Measurements from ENCODE around the gene GABRB3.

The GABRB3 gene

GRCh38 chr15:26598704-26599103 lies 174.2 kb downstream of the GABRB3 start:
- no peak overlapping the region for H3K4ac ChIP-seq (ENCODE audit: low read length)
- H2BK12ac ChIP-seq (ENCODE audit: low read length): no peak overlapping the region
- WGBS, 2 donors (ENCODE audit: extremely low coverage in 2 of 2, insufficient read length in 2 of 2, insufficient replicate concordance in 1 of 2): no CpG with 5 or more reads among the region's 2 CpGs
- no peak overlapping the region for H3K27ac ChIP-seq (replicated peaks; ENCODE audit: low read length)
- H3K79me1 ChIP-seq (ENCODE audit: low read depth, low read length): no peaks in the 10 kb centered on the region
- H2AK5ac ChIP-seq (ENCODE audit: low read depth, low read length): no peak overlapping the region
- no peak for DNase-seq (ENCODE audit: low spot score)
- no peak overlapping the region for H2AFZ ChIP-seq (ENCODE audit: low read length)
- H3K4me2 ChIP-seq (ENCODE audit: insufficient read depth, low read length, poor library complexity, severe bottlenecking): no peak overlapping the region
- H4K8ac ChIP-seq (ENCODE audit: low read depth, low read length): no peak overlapping the region
- H3K36me3 ChIP-seq (replicated peaks in 1 of 2; ENCODE audit: control insufficient read depth in 2 of 2, insufficient read depth in 2 of 2, low read length in 2 of 2): no peaks in the 10 kb centered on the region
- no peak overlapping the region for H2BK5ac ChIP-seq (ENCODE audit: low read length)
- H3K23ac ChIP-seq (ENCODE audit: low read depth, low read length, poor library complexity): no peak overlapping the region
- H3K9me3 ChIP-seq (replicated peaks in 1 of 2; ENCODE audit: control insufficient read depth in 2 of 2, insufficient read depth in 1 of 2, low read depth in 1 of 2, low read length in 2 of 2): peaks cover 0 to 3% of the 10 kb centered on the region in 2 donors
- H3K18ac ChIP-seq (ENCODE audit: low read length): no peak overlapping the region
- no peaks in the 10 kb centered on the region for H3K4me1 ChIP-seq (ENCODE audit: control insufficient read depth in 2 of 2, insufficient read depth in 1 of 2, low read depth in 1 of 2, low read length in 2 of 2)
- H2BK120ac ChIP-seq (ENCODE audit: low read depth, low read length): no peak overlapping the region
- no peak overlapping the region for H3K14ac ChIP-seq (ENCODE audit: low read length)
- H2BK15ac ChIP-seq (ENCODE audit: low read length): no peak overlapping the region
- H3K4me3 ChIP-seq (ENCODE audit: low read length in 2 of 2): no peak overlapping the region
- no peak overlapping the region for H3K9ac ChIP-seq (ENCODE audit: low read depth, low read length, poor library complexity)
- no peak overlapping the region for H4K91ac ChIP-seq (ENCODE audit: low read depth, low read length, poor library complexity)
- H3K27me3 ChIP-seq (ENCODE audit: control insufficient read depth in 3 of 3, insufficient read depth in 3 of 3, low read depth in 1 of 3, low read length in 3 of 3): no peaks in the 10 kb centered on the region

- Histone ChIP-seq H3K23ac (ENCODE audit: low read depth, low read length, poor library complexity) (no peak overlapping the region), H3K9me3 (replicated peaks in 1 of 2; ENCODE audit: control insufficient read depth in 2 of 2, insufficient read depth in 1 of 2, low read depth in 1 of 2, low read length in 2 of 2) (peaks cover 0 to 3% of the 10 kb centered on the region in 2 donors), H2BK12ac (ENCODE audit: low read length) (no peak overlapping the region), H2AFZ (ENCODE audit: low read length) (peak overlapping the region; percentile 71), H3K27ac (replicated peaks; ENCODE audit: low read length) (no peak overlapping the region), H2BK15ac (ENCODE audit: low read length) (no peak overlapping the region), H2BK120ac (ENCODE audit: low read depth, low read length) (no peak overlapping the region), H3K4me2 (ENCODE audit: insufficient read depth, low read length, poor library complexity, severe bottlenecking) (no peak overlapping the region), H3K14ac (ENCODE audit: low read length) (no peak overlapping the region), H3K79me1 (ENCODE audit: low read depth, low read length) (no peaks in the 10 kb centered on the region), H3K4me1 (ENCODE audit: control insufficient read depth in 2 of 2, insufficient read depth in 1 of 2, low read depth in 1 of 2, low read length in 2 of 2) (no peaks in the 10 kb centered on the region), H2BK5ac (ENCODE audit: low read length) (no peak overlapping the region), H3K9ac (ENCODE audit: low read depth, low read length, poor library complexity) (no peak overlapping the region), H3K36me3 (replicated peaks in 1 of 2; ENCODE audit: control insufficient read depth in 2 of 2, insufficient read depth in 2 of 2, low read length in 2 of 2) (no peaks in the 10 kb centered on the region), H4K91ac (ENCODE audit: low read depth, low read length, poor library complexity) (no peak overlapping the region), H4K8ac (ENCODE audit: low read depth, low read length) (no peak overlapping the region), H3K27me3 (ENCODE audit: control insufficient read depth in 3 of 3, insufficient read depth in 3 of 3, low read depth in 1 of 3, low read length in 3 of 3) (no peaks in the 10 kb centered on the region), H2AK5ac (ENCODE audit: low read depth, low read length) (no peak overlapping the region), H3K4ac (ENCODE audit: low read length) (no peak overlapping the region), H3K4me3 (ENCODE audit: low read length in 2 of 2) (no peak overlapping the region), H3K18ac (ENCODE audit: low read length) (no peak overlapping the region)
- DNase-seq (ENCODE audit: low spot score): no peak
- no CpG with 5 or more reads among the region's 2 CpGs for WGBS, 2 donors (ENCODE audit: extremely low coverage in 2 of 2, insufficient read length in 2 of 2, insufficient replicate concordance in 1 of 2)
These were observed 177.3 kb downstream of the GABRB3 start for GRCh38 chr15:26595611-26596010.

- Histone ChIP-seq H2BK120ac (ENCODE audit: low read depth, low read length) (no peak overlapping the region), H2BK5ac (ENCODE audit: low read length) (no peak overlapping the region), H3K27ac (replicated peaks; ENCODE audit: low read length) (no peak overlapping the region), H3K36me3 (replicated peaks in 1 of 2; ENCODE audit: control insufficient read depth in 2 of 2, insufficient read depth in 2 of 2, low read length in 2 of 2) (no peaks in the 10 kb centered on the region), H3K9ac (ENCODE audit: low read depth, low read length, poor library complexity) (no peak overlapping the region), H4K8ac (ENCODE audit: low read depth, low read length) (no peak overlapping the region), H3K27me3 (ENCODE audit: control insufficient read depth in 3 of 3, insufficient read depth in 3 of 3, low read depth in 1 of 3, low read length in 3 of 3) (no peaks in the 10 kb centered on the region), H3K23ac (ENCODE audit: low read depth, low read length, poor library complexity) (no peak overlapping the region), H3K79me1 (ENCODE audit: low read depth, low read length) (no peaks in the 10 kb centered on the region), H3K14ac (ENCODE audit: low read length) (no peak overlapping the region), H2BK15ac (ENCODE audit: low read length) (no peak overlapping the region), H3K9me3 (replicated peaks in 1 of 2; ENCODE audit: control insufficient read depth in 2 of 2, insufficient read depth in 1 of 2, low read depth in 1 of 2, low read length in 2 of 2) (no peaks in the 10 kb centered on the region), H2AK5ac (ENCODE audit: low read depth, low read length) (no peak overlapping the region), H2BK12ac (ENCODE audit: low read length) (no peak overlapping the region), H4K91ac (ENCODE audit: low read depth, low read length, poor library complexity) (no peak overlapping the region), H3K4me3 (ENCODE audit: low read length in 2 of 2) (no peak overlapping the region), H3K4me1 (ENCODE audit: control insufficient read depth in 2 of 2, insufficient read depth in 1 of 2, low read depth in 1 of 2, low read length in 2 of 2) (no peaks in the 10 kb centered on the region), H2AFZ (ENCODE audit: low read length) (no peak overlapping the region), H3K18ac (ENCODE audit: low read length) (no peak overlapping the region), H3K4me2 (ENCODE audit: insufficient read depth, low read length, poor library complexity, severe bottlenecking) (no peak overlapping the region), H3K4ac (ENCODE audit: low read length) (no peak overlapping the region)
- no peak for DNase-seq (ENCODE audit: low spot score)
- WGBS, 2 donors (ENCODE audit: extremely low coverage in 2 of 2, insufficient read length in 2 of 2, insufficient replicate concordance in 1 of 2): no CpG with 5 or more reads among the region's 2 CpGs
These were observed 182.2 kb downstream of the GABRB3 start for GRCh38 chr15:26590676-26591075.

- Histone ChIP-seq H2BK120ac (ENCODE audit: low read depth, low read length) (no peak overlapping the region), H3K23ac (ENCODE audit: low read depth, low read length, poor library complexity) (no peak overlapping the region), H3K4me2 (ENCODE audit: insufficient read depth, low read length, poor library complexity, severe bottlenecking) (no peak overlapping the region), H4K91ac (ENCODE audit: low read depth, low read length, poor library complexity) (no peak overlapping the region), H2AFZ (ENCODE audit: low read length) (no peak overlapping the region), H3K9ac (ENCODE audit: low read depth, low read length, poor library complexity) (no peak overlapping the region), H2BK12ac (ENCODE audit: low read length) (no peak overlapping the region), H3K27ac (replicated peaks; ENCODE audit: low read length) (no peak overlapping the region), H3K4me3 (ENCODE audit: low read length in 2 of 2) (no peak overlapping the region), H3K27me3 (ENCODE audit: control insufficient read depth in 3 of 3, insufficient read depth in 3 of 3, low read depth in 1 of 3, low read length in 3 of 3) (no peaks in the 10 kb centered on the region), H3K79me1 (ENCODE audit: low read depth, low read length) (no peaks in the 10 kb centered on the region), H3K14ac (ENCODE audit: low read length) (no peak overlapping the region), H2BK15ac (ENCODE audit: low read length) (no peak overlapping the region), H2BK5ac (ENCODE audit: low read length) (no peak overlapping the region), H3K18ac (ENCODE audit: low read length) (no peak overlapping the region), H4K8ac (ENCODE audit: low read depth, low read length) (no peak overlapping the region), H3K4ac (ENCODE audit: low read length) (no peak overlapping the region), H3K9me3 (replicated peaks in 1 of 2; ENCODE audit: control insufficient read depth in 2 of 2, insufficient read depth in 1 of 2, low read depth in 1 of 2, low read length in 2 of 2) (no peaks in the 10 kb centered on the region), H3K36me3 (replicated peaks in 1 of 2; ENCODE audit: control insufficient read depth in 2 of 2, insufficient read depth in 2 of 2, low read length in 2 of 2) (peaks cover 0 to 7% of the 10 kb centered on the region in 2 donors), H3K4me1 (ENCODE audit: control insufficient read depth in 2 of 2, insufficient read depth in 1 of 2, low read depth in 1 of 2, low read length in 2 of 2) (no peaks in the 10 kb centered on the region), H2AK5ac (ENCODE audit: low read depth, low read length) (no peak overlapping the region)
- DNase-seq (ENCODE audit: low spot score): no peak
- no CpG with 5 or more reads among the region's 6 CpGs for WGBS, 2 donors (ENCODE audit: extremely low coverage in 2 of 2, insufficient read length in 2 of 2, insufficient replicate concordance in 1 of 2)
These were observed 190.0 kb downstream of the GABRB3 start for GRCh38 chr15:26582840-26583239.

Data from neuronal stem cell (in vitro differentiated cells).